Measurements from ENCODE around the gene LDLRAD4.
"Not testable (repeated sequence)": the region's sequence is repeated elsewhere in the genome, so short reads cannot be mapped to it uniquely, and the experiment has no call there.

Gene LDLRAD4

DNA sequence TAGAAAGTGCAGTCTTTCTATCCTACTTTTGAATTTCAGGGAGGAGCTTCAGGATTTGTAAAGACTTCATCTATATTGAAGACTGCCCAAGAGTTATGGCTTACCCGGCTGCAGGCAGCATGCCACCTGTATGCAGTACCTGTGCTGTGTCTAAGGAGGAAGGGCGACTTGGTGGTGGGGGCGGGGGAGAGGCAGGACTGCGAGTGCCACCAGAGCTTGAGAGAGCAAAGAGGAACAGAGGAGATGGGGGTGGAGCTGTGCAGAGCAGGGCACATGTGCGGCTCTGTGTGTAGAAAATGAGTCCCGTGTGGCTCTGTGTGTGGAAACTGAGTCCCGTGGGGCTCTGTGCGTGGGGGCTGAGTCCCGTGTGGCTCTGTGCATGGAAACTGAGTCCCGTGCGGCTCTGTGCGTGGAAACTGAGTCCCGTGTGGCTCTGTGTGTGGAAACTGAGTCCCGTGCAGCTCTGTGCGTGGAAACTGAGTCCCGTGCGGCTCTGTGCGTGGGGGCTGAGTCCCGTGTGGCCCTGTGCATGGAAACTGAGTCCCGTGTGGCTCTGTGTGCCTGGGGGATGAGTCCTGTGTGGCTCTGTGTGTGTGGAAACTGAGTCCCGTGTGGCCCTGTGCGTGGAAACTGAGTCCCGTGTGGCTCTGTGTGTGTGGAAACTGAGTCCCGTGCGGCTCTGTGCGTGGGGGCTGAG, 43.2 kb downstream of the LDLRAD4 start:
- Histone ChIP-seq H3K9me3 (ENCODE audit: insufficient read depth, low read length) (no peaks in the 10 kb centered on the region), H3K4me3 (ENCODE audit: insufficient read depth, low read length, poor library complexity, severe bottlenecking) (no peak overlapping the region), H3K36me3 (ENCODE audit: low read length) (no peaks in the 10 kb centered on the region), H3K27me3 (ENCODE audit: low read length) (no peaks in the 10 kb centered on the region), H2AFZ (ENCODE audit: low read depth, low read length, severe bottlenecking) (no peak overlapping the region), H3K4me2 (ENCODE audit: low read depth, low read length, poor library complexity, severe bottlenecking) (no peak overlapping the region), H3K27ac (ENCODE audit: low read depth, low read length) (no peak overlapping the region), H3K9ac (ENCODE audit: low read length) (no peak overlapping the region), H3K9me2 (replicated peaks; ENCODE audit: insufficient read depth, low read length) (no peaks in the 10 kb centered on the region), H3K79me2 (ENCODE audit: insufficient read depth, low read length) (no peaks in the 10 kb centered on the region), H3F3A (ENCODE audit: insufficient read depth) (no peaks in the 10 kb centered on the region), H4K20me1 (ENCODE audit: low read depth, low read length) (no peaks in the 10 kb centered on the region)
- no peak for TF ChIP-seq CTCF (IDR thresholded peaks at IDR 0.05; ENCODE audit: insufficient read depth, low read length, poor library complexity, severe bottlenecking)
- TF ChIP-seq EZH2phosphoT487 (conservative IDR thresholded peaks at IDR 0.05; ENCODE audit: low read length), result no peak

- not testable (repeated sequence) for H3F3A ChIP-seq (ENCODE audit: insufficient read depth); H3K9ac ChIP-seq (ENCODE audit: low read length); H3K27me3 ChIP-seq (ENCODE audit: low read length); H3K9me3 ChIP-seq (ENCODE audit: insufficient read depth, low read length); H3K27ac ChIP-seq (ENCODE audit: low read depth, low read length); H3K4me2 ChIP-seq (ENCODE audit: low read depth, low read length, poor library complexity, severe bottlenecking); H2AFZ ChIP-seq (ENCODE audit: low read depth, low read length, severe bottlenecking); H4K20me1 ChIP-seq (ENCODE audit: low read depth, low read length); H3K79me2 ChIP-seq (ENCODE audit: insufficient read depth, low read length); H3K4me3 ChIP-seq (ENCODE audit: insufficient read depth, low read length, poor library complexity, severe bottlenecking); H3K9me2 ChIP-seq (replicated peaks; ENCODE audit: insufficient read depth, low read length); H3K36me3 ChIP-seq (ENCODE audit: low read length)
These were observed 43.8 kb downstream of the LDLRAD4 start for GRCh38 chr18:13262358-13262680.

GRCh38 chr18:13262839-13263691, 44.5 kb downstream of the LDLRAD4 start:
- no peak overlapping the region for H3K4me2 ChIP-seq (ENCODE audit: low read depth, low read length, poor library complexity, severe bottlenecking)
- no peaks in the 10 kb centered on the region for H3K9me3 ChIP-seq (ENCODE audit: insufficient read depth, low read length)
- no peaks in the 10 kb centered on the region for H3F3A ChIP-seq (ENCODE audit: insufficient read depth)
- TF ChIP-seq CTCF (IDR thresholded peaks at IDR 0.05; ENCODE audit: insufficient read depth, low read length, poor library complexity, severe bottlenecking) (no peak), EZH2phosphoT487 (conservative IDR thresholded peaks at IDR 0.05; ENCODE audit: low read length) (no peak)
- no peaks in the 10 kb centered on the region for H3K36me3 ChIP-seq (ENCODE audit: low read length)
- no peak overlapping the region for H3K27ac ChIP-seq (ENCODE audit: low read depth, low read length)
- H3K9ac ChIP-seq (ENCODE audit: low read length), result no peak overlapping the region
- H2AFZ ChIP-seq (ENCODE audit: low read depth, low read length, severe bottlenecking), result no peak overlapping the region
- no peaks in the 10 kb centered on the region for H3K9me2 ChIP-seq (replicated peaks; ENCODE audit: insufficient read depth, low read length)
- H3K4me3 ChIP-seq (ENCODE audit: insufficient read depth, low read length, poor library complexity, severe bottlenecking), result no peak overlapping the region
- no peaks in the 10 kb centered on the region for H3K27me3 ChIP-seq (ENCODE audit: low read length)
- no peaks in the 10 kb centered on the region for H4K20me1 ChIP-seq (ENCODE audit: low read depth, low read length)
- H3K79me2 ChIP-seq (ENCODE audit: insufficient read depth, low read length), result no peaks in the 10 kb centered on the region

Measured in SU-DHL-6 (cell line).